ENCODE measurements around the gene YARS2. TPM values are rescaled to one million over a fixed set of nuclear protein-coding genes. Genes with fewer than 3 reads are reported as not detected.
"Not testable (repeated sequence)": the region's sequence is repeated elsewhere in the genome, so short reads cannot be mapped to it uniquely, and the experiment has no call there.

Gene YARS2
- polyA plus RNA-seq, 3 donors, result 7.1 to 12.4 (median 11.1) TPM

DNA sequence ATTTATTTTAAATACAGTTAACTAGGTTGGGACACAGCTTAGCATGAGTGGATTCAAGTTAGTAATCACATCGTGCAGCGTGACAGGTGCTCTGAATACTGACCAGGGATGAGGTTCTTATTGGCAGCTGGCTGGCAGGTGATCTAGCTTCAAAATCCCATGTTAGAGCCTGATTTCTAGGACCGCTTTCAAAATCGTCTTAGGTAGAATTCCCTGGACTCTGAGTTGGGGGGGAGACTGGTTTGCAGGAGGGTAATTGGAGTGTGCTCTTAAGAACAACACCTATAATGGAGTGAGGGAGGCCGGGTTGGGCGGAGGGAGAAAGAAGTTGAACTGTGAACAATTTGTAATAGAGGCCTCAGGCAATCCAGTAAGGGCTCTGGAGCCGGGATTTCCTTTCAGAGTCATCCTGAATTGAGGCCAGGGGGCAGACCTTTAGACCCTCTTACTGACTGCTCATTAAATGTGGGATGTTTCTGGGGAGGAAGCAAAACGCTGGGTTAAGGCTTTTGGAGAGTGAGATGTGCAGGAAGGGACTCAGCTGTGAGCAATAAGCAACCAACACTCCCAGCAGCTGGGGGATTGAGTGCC, 874 bp upstream of the YARS2 start:
- H3K27ac ChIP-seq (ENCODE audit: low read depth, low read length), result no peak overlapping the region

DNA sequence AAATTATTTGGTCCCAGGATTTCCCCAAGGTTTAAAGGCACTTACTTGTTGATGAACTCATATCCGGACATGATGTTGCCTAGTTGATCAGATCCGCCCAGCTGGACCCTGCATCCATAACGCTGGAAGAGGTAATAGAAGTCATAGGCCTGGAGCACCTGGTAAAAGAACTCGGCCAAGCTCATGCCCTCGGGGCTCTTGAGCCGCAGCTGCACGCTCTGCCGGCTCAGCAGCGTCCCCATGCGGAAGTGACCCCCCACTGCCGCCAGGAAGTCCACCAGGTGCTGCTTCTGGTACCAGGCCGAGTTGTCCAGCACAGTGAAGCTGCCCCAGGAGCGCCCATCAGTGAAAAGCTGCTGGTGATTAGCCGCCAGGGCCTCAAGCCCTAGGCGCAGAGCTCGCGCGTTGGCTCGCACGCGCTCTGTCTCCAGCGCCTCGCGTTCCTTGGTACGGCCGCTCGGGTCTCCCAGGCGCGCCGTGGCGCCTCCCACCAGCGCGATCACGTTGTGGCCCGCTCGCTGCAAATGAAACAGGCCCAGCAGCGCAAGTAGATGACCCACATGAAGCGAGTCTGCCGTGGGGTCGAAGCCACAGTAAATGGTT, 545 bp downstream of the YARS2 start:
- WGBS, 3 donors, result 0 to 1% (median 0%) methylated on average over 40 of the region's 40 CpGs
- H3K27ac ChIP-seq (ENCODE audit: low read depth, low read length), result no peak overlapping the region

More for the DNA sequence above, 874 bp upstream of the YARS2 start:
- WGBS, 3 donors, result 35 to 41% (median 40%) methylated on average over 8 of the region's 8 CpGs

DNA sequence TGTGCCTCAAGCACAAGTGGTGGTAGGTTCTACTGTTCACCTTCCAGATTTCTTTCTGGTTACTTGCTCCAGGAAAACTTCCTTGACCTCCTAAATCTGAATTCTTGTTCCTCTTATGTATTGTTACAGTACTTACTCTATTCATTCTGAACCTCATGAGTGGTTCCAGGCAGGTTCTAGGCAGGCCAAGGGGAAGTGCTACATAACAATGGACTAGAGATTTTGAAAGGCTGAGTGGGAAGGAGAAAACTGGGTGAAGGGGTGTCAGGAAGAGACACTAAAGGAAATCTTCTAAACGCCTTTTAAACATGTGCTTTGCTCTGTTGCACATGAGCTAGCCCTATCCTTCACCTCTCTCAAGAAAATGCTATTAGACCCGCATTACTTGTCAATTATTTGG, 1.6 kb downstream of the YARS2 start:
- no peak overlapping the region for H3K27ac ChIP-seq (ENCODE audit: low read depth, low read length)
- WGBS, 3 donors, result 29 to 39% (median 38%) methylated on average over 2 of the region's 2 CpGs

DNA sequence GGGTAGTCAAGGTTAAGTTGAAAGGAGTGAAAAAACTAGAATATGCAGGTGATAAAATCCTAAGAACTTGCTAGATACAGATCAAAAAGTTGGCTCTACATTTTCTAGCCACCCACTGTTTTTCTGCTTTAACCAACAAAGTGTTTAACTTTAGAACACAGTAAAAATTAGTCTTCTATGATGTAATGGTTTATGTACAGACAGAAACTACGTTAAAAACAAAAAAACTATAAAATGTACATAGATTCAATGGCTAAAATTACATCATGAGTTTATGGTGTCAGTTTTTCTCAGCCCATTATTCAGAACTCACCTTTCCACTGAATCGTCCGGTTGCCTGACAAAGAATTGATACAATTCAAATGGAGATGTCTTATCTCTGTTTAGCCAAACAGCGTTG, 2.1 kb downstream of the YARS2 start:
- WGBS, 3 donors, result 31 to 69% (median 67%) methylated on average over 4 of the region's 4 CpGs
- no peak overlapping the region for H3K27ac ChIP-seq (ENCODE audit: low read depth, low read length)

DNA sequence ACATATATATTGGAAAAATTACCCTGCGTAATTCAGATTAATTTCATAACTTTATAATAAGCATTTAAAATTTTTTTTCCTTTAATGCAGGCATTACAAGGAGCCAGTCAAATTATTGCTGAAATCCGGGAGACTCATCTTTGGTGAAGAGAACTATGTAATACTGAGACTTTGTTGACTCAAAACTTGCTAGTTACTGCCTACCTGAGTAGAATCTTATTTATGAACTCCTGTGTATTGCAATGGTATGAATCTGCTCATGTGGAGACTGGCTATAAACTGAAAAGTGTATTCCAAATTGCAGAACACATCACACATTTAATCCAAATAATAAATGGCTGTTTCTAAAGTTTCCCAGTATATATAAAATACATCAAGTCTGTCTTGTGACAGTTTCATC, 12.4 kb downstream of the YARS2 start:
- no peak overlapping the region for H3K27ac ChIP-seq (ENCODE audit: low read depth, low read length)
- WGBS, 3 donors, result 94 to 100% (median 97%) methylated on average over 2 of the region's 2 CpGs

DNA sequence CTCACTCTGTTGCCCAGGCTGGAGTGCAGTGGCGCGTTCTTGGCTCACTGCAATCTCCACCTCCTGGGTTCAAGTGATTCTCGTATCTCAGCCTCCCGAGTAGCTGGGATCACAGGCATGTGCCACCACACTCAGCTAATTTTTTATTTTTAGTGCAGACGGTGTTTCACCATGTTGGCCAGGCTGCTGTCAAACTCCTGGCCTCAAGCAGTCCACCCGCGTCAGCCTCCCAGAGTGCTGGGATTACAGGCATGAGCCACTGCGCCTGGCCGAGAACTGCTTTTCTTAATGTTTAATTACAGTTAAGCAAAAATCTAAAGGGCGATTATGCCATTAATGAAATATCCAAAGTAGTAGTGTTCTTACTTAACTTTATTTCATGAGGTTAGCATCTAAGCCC, 13.6 kb downstream of the YARS2 start:
- H3K27ac ChIP-seq (ENCODE audit: low read depth, low read length), result no peak overlapping the region
- 96 to 98% (median 97%) methylated on average over 10 of the region's 10 CpGs for WGBS, 3 donors

DNA sequence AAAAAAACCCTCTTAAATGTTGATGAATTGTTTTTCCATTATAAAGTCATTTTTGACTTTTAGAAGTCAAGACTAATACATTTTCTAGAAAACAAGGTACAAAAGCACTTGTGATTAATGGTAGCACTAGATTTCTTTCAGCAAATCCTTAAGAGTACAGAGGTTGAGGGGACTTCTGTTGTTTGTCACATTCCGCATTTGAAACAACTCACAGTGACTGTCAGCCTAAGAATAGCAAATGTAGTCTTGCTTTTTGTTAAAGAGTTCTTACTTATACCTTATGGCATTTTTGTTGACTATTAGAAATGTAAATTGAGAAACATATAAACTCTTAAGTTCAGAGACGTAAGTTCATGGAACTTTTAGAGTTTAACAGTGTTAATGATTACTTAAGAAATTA, 16.4 kb downstream of the YARS2 start:
- 88 to 99% (median 98%) methylated on average over 2 of the region's 2 CpGs for WGBS, 3 donors

DNA sequence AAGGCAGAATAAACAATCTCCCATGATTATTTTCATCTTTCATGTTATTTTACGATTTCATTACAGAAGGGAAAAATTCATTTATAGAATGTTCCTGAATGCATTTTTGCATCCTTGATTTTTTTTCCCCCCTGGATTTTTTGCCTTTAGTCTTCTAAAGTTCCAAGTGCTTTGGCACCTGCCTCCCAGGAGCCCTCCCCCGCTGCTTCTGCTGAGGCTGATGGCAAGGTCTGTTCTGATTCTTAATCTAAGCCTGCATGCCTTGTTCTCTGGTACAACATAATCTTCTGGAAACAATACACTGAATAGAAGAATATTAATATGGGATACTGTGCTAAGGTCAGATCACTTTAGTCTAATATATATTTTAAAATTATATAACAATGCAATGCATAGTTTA, 18.0 kb downstream of the YARS2 start:
- WGBS, 3 donors, result 86 to 97% (median 93%) methylated on average over 2 of the region's 2 CpGs

More for the DNA sequence above, 16.4 kb downstream of the YARS2 start:
- no peak overlapping the region for H3K27ac ChIP-seq (ENCODE audit: low read depth, low read length)

DNA sequence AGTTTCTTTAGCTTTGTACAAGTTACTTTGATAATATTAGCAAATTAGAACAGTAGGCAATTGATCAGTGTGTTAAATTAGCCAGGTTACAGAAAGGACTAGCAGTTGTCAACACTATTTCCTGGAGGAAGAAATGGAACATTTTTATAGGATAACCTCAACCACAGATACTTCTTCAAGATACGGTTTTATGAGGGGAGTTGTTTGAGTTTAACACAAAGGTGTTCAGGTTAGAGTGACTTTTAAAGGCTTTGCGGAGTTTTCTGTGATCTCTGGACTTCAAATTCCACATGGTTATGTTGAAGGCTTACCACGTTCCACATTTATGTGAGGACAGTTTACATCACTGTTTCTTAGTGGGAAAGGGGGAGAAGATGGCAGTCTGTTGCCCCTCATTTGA, 19.3 kb downstream of the YARS2 start:
- H3K27ac ChIP-seq (ENCODE audit: low read depth, low read length), result no peak overlapping the region
- WGBS, 3 donors, result 77 to 87% (median 86%) methylated on average over 3 of the region's 3 CpGs

More for the DNA sequence above, 18.0 kb downstream of the YARS2 start:
- H3K27ac ChIP-seq (ENCODE audit: low read depth, low read length), result no peak overlapping the region

DNA sequence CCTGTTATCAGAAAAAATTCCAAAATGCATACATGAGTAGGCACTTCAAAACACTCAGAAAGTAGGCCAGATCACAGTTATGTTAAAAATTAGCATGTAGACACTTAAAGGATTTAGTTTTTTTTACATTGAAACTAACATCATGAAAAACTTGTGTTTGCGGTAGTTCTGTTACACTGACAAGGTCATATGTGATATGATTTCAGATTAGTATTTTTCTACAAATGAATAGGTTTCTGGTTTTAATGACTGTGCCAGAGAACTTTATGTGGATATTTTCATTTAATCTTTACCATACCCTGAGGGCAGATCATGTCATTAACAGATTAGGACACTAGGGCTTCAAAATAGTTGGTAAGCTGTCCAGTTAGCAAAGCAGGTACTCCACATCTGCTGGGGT, 20.7 kb downstream of the YARS2 start:
- H3K27ac ChIP-seq (ENCODE audit: low read depth, low read length), result no peak overlapping the region
- 85 to 96% (median 95%) methylated on average over 1 of the region's 1 CpG for WGBS, 3 donors

DNA sequence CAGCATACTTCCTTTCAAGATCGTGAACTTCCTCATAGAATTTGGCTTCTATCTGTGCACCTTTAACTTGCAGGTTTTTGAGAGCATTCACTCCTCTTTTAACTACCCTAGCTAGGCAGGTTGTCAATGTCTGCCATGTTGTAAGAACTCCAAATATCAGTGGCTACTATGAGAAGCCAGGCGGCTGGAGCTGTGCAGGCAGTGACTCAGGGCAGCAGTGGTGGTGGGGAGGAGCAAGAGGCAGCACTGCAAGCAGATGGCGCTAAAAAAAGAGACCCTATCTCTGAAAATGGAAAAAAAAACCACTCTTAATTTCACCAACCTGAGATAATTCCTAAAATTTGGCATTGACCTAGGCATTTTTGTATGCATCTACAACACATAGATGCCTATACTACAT, 28.5 kb downstream of the YARS2 start:
- 80 to 87% (median 81%) methylated on average over 3 of the region's 3 CpGs for WGBS, 3 donors
- H3K27ac ChIP-seq (ENCODE audit: low read depth, low read length), result no peak overlapping the region

DNA sequence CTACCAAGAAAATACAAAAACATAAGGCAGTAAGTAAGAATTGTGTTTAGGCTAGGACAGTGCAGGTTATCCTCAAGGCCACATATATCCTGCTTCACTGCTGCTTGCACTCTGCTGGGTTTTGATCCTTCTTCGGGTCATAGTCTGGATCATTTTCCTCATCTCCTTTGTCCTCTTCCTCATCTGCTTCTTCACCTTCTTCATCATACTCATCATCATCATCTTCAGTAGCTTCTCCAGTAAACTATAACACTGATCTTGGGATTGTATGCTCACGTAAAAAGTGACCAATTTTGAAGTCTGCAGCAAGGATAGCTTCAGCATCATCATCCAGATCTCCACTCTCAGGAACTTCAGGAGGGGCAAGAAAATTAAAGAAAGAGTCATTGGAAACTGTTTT, 29.4 kb downstream of the YARS2 start:
- H3K27ac ChIP-seq (ENCODE audit: low read depth, low read length), result no peak overlapping the region
- WGBS, 3 donors, result 93 to 100% (median 98%) methylated on average over 2 of the region's 2 CpGs

DNA sequence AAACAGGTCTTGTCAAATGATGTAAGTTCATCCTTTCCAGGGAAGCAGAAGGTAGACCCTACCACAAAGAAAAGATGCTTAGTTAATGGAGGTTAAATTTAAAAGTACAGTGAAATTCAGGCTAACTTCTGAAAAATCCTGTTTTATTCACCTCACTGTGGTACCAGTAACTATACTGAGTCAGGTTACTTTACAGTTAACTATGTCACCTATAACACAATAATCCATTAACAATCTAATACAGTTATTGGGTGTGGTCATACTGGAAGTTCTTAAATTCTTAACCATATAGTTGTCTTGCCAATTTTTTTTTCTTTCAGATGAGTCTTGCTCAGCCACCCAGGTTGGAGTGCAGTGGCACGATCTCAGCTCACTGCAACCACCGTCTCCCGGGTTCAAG, 30.4 kb downstream of the YARS2 start:
- not testable (repeated sequence) for H3K27ac ChIP-seq (ENCODE audit: low read depth, low read length)
- 97 to 98% (median 98%) methylated on average over 3 of the region's 3 CpGs for WGBS, 3 donors

DNA sequence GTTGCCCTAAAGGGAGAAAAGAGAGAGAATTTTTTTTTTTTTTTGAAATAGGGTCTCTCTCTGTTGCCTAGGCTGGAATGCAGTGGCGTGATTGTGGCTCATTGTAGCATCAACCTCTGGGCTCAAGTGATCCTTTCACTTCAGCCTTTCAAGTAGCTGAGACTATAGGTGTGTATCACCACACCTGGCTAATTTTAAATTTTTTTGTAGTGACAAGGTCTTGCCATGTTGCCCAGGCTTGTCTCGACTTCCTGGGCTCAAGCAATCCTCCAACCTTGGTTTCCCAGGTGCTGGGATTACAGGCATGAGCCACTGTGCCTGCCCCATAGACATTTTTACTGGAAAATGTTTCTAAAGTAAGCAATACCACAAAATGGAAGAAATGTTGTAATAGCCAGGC, 36.8 kb downstream of the YARS2 start:
- no peak overlapping the region for H3K27ac ChIP-seq (ENCODE audit: low read depth, low read length)
- 98 to 100% (median 98%) methylated on average over 2 of the region's 2 CpGs for WGBS, 3 donors

DNA sequence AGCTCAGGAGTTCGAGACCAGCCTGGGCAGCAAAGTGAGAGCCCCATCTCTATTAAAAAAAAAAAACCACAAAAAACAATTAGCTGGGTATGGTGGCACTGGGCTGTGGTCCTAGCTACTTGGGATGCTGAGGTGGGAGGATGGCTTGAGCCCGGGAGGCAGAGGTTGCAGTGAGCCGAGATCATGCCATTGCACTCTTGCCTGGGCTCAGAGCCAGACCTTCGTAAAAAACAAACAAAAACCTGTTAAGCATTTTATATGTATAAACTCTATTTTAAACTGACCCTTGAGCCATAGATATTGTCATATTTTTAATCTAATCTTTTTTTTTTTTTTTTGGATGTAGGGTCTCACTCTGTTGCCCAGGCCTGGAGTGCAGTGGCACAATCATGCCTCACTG, 40.9 kb downstream of the YARS2 start:
- no peak overlapping the region for H3K27ac ChIP-seq (ENCODE audit: low read depth, low read length)
- WGBS, 3 donors, result 60 to 93% (median 84%) methylated on average over 4 of the region's 4 CpGs

DNA sequence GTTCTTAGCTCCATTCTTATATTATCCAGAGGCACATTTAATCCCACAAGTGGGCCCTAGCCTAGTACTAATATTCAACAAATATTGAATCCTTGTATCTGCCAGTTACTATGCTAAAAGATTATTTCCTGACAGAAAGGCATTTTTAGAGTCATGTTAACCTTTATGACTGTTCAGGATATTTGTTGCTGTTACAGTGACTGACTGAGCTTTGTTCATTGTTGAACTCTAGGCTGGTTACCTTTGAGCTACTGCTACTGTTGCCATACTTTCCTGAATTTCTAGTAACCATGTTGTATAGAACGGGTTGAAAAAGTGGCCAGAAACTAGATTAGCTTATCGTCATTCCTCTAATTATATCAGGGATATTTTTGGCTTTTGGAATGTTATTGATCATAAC, 46.8 kb downstream of the YARS2 start:
- WGBS, 3 donors, result 70 to 84% (median 80%) methylated on average over 2 of the region's 2 CpGs
- no peak overlapping the region for H3K27ac ChIP-seq (ENCODE audit: low read depth, low read length)

DNA sequence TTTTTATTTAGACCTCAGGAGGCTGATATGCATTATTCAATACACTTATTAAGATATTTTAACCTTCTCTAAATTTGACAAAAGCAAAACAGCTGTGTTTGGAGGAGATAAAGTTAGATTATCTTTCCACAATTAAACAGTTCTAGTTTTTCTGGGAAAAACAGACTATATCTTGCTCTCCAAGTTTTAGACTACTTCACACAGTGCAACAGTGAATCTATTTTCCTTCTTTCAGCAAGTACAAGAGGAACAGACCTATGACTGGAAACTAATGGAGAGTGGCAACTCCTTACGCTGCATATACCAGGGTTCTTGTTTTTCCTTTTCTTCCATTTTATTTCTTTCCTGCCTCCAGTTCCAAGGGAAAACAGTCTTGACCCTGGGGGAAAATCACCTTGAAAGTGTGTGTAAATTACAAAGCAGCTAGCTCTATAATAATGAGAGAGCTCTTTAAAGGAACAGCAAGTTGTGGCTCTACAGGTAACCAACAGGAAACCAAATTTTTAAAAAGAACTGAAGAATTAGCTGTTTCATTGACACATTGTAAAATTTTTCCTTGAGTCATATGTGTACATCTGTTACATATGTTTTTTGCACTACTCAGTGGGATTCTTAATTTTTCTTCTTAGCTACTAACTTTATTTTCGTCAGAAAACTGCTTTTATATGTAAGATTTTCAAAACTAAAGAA, 49.2 kb downstream of the YARS2 start:
- WGBS, 3 donors, result 78 to 96% (median 93%) methylated on average over 2 of the region's 2 CpGs
- no peak overlapping the region for H3K27ac ChIP-seq (ENCODE audit: low read depth, low read length)

DNA sequence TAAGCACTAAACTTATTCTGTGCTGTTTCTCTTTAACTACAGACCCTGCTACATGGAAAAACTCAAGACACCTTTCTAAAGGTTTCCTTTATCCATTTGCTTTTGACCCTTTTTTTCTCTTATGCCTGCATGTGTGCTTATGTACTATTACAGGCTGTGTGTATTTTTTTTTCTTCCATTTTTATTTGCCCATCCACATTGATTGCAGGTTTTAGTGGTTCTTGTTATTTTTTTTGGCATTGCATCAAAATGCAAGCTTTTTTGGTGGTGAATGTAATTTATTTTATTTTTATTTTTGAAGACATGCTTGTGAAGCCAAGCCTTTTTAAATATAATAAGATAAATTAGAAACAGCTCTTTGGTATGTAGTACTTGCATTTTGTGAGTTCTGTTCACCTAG, 49.9 kb downstream of the YARS2 start:
- no peak overlapping the region for H3K27ac ChIP-seq (ENCODE audit: low read depth, low read length)

DNA sequence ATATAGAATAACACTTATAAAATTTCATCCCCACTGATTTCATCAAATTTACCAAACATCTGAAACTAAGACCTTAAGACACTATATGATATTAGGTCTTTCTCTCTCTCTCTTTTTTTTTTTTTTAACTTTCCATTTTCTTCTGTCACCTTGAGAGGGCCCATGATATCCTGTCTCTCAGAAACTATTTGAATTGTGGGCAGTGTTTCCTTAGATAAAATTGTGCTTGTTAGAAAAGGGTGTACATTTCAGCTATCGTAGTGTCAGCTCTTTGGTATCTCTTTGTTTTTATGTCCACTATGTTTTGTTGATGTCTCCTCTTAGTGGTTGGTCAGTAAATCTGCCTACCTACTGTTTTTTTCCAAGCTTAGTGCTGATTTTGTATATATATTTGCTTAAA, 52.8 kb downstream of the YARS2 start:
- H3K27ac ChIP-seq (ENCODE audit: low read depth, low read length), result no peak overlapping the region
- WGBS, 3 donors, result 89 to 93% (median 92%) methylated on average over 1 of the region's 1 CpG

DNA sequence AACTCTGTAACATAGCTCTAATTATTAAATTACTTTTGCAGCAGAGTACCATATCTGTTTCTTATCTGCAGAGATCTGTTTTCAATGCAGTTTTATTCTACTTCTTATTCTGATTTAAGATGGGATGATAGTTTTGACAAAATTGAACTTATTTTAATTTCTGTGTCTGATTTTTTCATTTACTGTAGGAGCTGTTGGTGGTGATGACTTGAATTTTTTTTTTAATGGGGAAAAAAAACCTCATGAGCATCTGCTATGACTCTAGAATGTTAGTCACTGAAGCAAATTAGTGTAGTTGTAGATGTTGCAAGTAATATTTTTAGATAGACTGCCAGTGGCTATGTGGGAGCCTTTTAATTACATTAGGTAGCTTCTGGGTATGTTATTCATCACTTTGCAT, 53.2 kb downstream of the YARS2 start:
- no peak overlapping the region for H3K27ac ChIP-seq (ENCODE audit: low read depth, low read length)

Measured in adipose tissue (tissue), 3 donors.